Neural progenitor cell (in vitro differentiated cells): ENCODE data around the gene TEX19. TPM values are rescaled to one million over a fixed set of nuclear protein-coding genes. Genes with fewer than 3 reads are reported as not detected.

Source experiments
- DNase-seq: peaks from one replicate; pipeline ENCODE4 v3.0.0-alpha.2; 2016; ENCODE audit warnings: low spot score
- H2AFZ ChIP-seq: fragments of 200-600 bp; sonication (generic); replicated peaks from 2 replicates; pipeline ENCODE4 v1.6.1; 2016; ENCODE audit warnings: antibody characterized with exemption
- H3F3A ChIP-seq: fragments of 200-600 bp; sonication (generic); 2 replicates; pipeline ENCODE4 v1.6.1; 2016; ENCODE audit warnings: antibody characterized with exemption, low read depth
- H3K27ac ChIP-seq: fragments of 200-600 bp; sonication (generic); 2 replicates; pipeline ENCODE4 v1.5.1; 2016; ENCODE audit warnings: mild to moderate bottlenecking
- H3K27me3 ChIP-seq: fragments of 200-600 bp; sonication (generic); 2 replicates; pipeline ENCODE4 v1.6.1; 2016; ENCODE audit warnings: mild to moderate bottlenecking, moderate library complexity
- H3K36me3 ChIP-seq: fragments of 200-600 bp; sonication (generic); 2 replicates; pipeline ENCODE4 v1.5.1; 2016
- H3K4me1 ChIP-seq: fragments of 200-600 bp; sonication (generic); 2 replicates; pipeline ENCODE4 v1.6.1; 2016; ENCODE audit warnings: mixed run types
- H3K4me2 ChIP-seq: fragments of 200-600 bp; sonication (generic); 2 replicates; pipeline ENCODE4 v1.6.1; 2016
- H3K4me3 ChIP-seq: fragments of 200-600 bp; sonication (generic); 2 replicates; pipeline ENCODE4 v1.5.1; 2016
- H3K79me2 ChIP-seq: fragments of 200-600 bp; sonication (generic); 2 replicates; pipeline ENCODE4 v1.6.1; 2016; ENCODE audit warnings: low read depth
- H3K9ac ChIP-seq: fragments of 200-600 bp; sonication (generic); 2 replicates; pipeline ENCODE4 v1.6.1; 2016
- H3K9me3 ChIP-seq: fragments of 200-600 bp; sonication (generic); 2 replicates; pipeline ENCODE4 v1.5.1; 2016; ENCODE audit warnings: low read depth
- H4K20me1 ChIP-seq: fragments of 200-600 bp; sonication (generic); 2 replicates; pipeline ENCODE4 v1.6.1; 2016; ENCODE audit warnings: low read depth
- H3K27ac Mint-ChIP-seq: 3 replicates; pipeline ENCODE4 v1.8.0; 2021; ENCODE audit warnings: mixed read lengths
- H3K27me3 Mint-ChIP-seq: 2 replicates; pipeline ENCODE4 v1.8.0; 2022; ENCODE audit warnings: low read depth, mild to moderate bottlenecking, inconsistent platforms, moderate library complexity, mixed read lengths; ENCODE audit not compliant: insufficient read depth
- H3K36me3 Mint-ChIP-seq: 3 replicates; pipeline ENCODE4 v1.8.0; 2021; ENCODE audit warnings: mixed read lengths
- H3K4me1 Mint-ChIP-seq: 3 replicates; pipeline ENCODE4 v1.8.0; 2021; ENCODE audit warnings: mixed read lengths
- H3K4me3 Mint-ChIP-seq: 3 replicates; pipeline ENCODE4 v1.8.0; 2021; ENCODE audit warnings: mild to moderate bottlenecking, moderate library complexity, mixed read lengths
- H3K9me3 Mint-ChIP-seq: 3 replicates; pipeline ENCODE4 v1.8.0; 2020; ENCODE audit warnings: mixed read lengths
- CTCF ChIP-seq: fragments of 200-600 bp; sonication (generic); IDR thresholded peaks from 2 replicates; pipeline ENCODE4 v1.5.1; 2017; ENCODE audit warnings: antibody characterized with exemption, mild to moderate bottlenecking
- EZH2 ChIP-seq: fragments of 200-600 bp; sonication (generic); IDR thresholded peaks from 2 replicates; pipeline ENCODE4 v1.6.1; 2017; ENCODE audit warnings: antibody characterized with exemption, mild to moderate bottlenecking, moderate library complexity
- EZH2phosphoT487 ChIP-seq: fragments of 200-600 bp; sonication (generic); IDR thresholded peaks from 2 replicates; pipeline ENCODE4 v1.6.1; 2017; ENCODE audit warnings: antibody characterized with exemption
- total RNA-seq: library from RNA; depleted of rRNA; stranded (reverse); fragments of >200 nt; gene quantifications from 2 replicates; pipeline ENCODE4 v1.2.3, GENCODE V29; 2015; ENCODE audit warnings: low replicate concordance

The TEX19 gene
- total RNA-seq, 1 donor from 2014 or later, result not detected

DNA sequence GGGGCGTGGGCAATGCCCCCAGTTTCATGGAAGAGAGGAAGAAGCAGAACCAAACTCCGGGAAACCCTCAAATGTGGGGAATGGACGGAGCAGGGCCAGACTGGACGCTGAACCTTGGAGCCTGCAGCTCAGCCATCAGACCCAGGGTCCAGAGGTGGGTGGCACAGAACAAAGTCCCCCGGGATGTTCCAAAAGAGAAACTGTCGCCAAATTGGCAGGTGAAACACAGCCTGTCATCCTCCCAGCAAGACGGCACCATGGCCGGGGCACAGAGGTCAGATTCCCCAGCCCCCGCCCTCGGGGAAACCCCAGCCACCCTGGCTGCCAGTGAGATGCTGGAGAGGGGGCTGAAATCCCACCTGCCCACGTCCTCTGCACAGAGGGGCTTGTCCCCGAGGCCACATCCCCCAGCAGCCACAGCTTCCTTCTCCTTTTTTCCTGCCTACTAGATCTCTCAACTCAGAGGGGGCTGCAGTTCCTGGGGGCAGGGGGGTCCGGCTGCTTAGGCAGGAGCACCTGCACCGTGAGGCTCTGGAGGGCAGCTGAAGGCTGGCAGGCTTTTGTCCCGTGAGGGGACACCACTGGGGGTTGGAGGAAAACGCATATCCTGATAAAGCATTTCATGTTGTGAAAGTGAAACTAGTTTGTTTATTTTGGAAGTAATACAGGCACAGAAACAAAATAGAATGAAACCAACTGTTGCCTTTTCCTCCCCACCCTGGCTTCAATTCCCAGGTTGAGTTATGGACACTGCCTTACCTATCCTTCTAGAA is 24.2 kb upstream of the TEX19 start:
- Histone ChIP-seq H2AFZ (no peak overlapping the region), H3K4me3 (no peak overlapping the region), H3K36me3 (no peaks in the 10 kb centered on the region), H3K27ac (no peak overlapping the region), H3K79me2 (no peaks in the 10 kb centered on the region), H4K20me1 (peaks cover 13% of the 10 kb centered on the region), H3K27me3 (peaks cover 99% of the 10 kb centered on the region), H3K4me1 (peaks cover 36% of the 10 kb centered on the region), H3K4me2 (no peak overlapping the region), H3K9ac (no peak overlapping the region), H3K9me3 (no peaks in the 10 kb centered on the region), H3F3A (peaks cover 21% of the 10 kb centered on the region)
- H3K27ac Mint-ChIP-seq, result peak overlapping the region; percentile 81
- H3K27me3 Mint-ChIP-seq, result peaks cover 35% of the 10 kb centered on the region
- H3K4me3 Mint-ChIP-seq, result peak overlapping the region; percentile 74
- no peak for DNase-seq
- peaks cover 43% of the 10 kb centered on the region for H3K4me1 Mint-ChIP-seq
- no peaks in the 10 kb centered on the region for H3K9me3 Mint-ChIP-seq
- TF ChIP-seq EZH2phosphoT487 (no peak), EZH2 (no peak), CTCF (no peak)
- H3K36me3 Mint-ChIP-seq, result no peaks in the 10 kb centered on the region

GRCh38 chr17:82338858-82339633 is 20.0 kb upstream of the TEX19 start:
- peak overlapping the region; percentile 80 for H3K27ac Mint-ChIP-seq
- no peak overlapping the region for H3K4me3 ChIP-seq
- peaks cover 57% of the 10 kb centered on the region for H3K27me3 ChIP-seq

More at GRCh38 chr17:82338858-82339633, 20.0 kb upstream of the TEX19 start:
- DNase-seq, result peak; percentile 36
- Histone ChIP-seq H3K27ac (no peak overlapping the region), H3K9me3 (no peaks in the 10 kb centered on the region), H3K4me1 (peaks cover 32% of the 10 kb centered on the region), H2AFZ (peak overlapping the region; percentile 19), H3K79me2 (no peaks in the 10 kb centered on the region), H3F3A (peaks cover 31% of the 10 kb centered on the region), H3K36me3 (no peaks in the 10 kb centered on the region), H4K20me1 (peaks cover 13% of the 10 kb centered on the region), H3K9ac (no peak overlapping the region), H3K4me2 (peak overlapping the region; percentile 28)
- H3K27me3 Mint-ChIP-seq, result peaks cover 37% of the 10 kb centered on the region
- H3K9me3 Mint-ChIP-seq, result peaks cover 6% of the 10 kb centered on the region
- no peak overlapping the region for H3K4me3 Mint-ChIP-seq
- no peak for TF ChIP-seq CTCF
- TF ChIP-seq EZH2phosphoT487, result no peak
- TF ChIP-seq EZH2, result no peak
- H3K4me1 Mint-ChIP-seq, result peaks cover 48% of the 10 kb centered on the region
- no peaks in the 10 kb centered on the region for H3K36me3 Mint-ChIP-seq
